GM13977 (cell line): Measurements from ENCODE around the gene BAZ1A.
A peak's percentile ranks its signal among the peaks of the same experiment; 100 is the strongest.

Source experiments
- DNase-seq: peaks from one replicate; pipeline ENCODE4 v3.0.0; 2012; ENCODE audit warnings: low spot score
- in situ Hi-C: fragments of 300-500 bp; cut with MboI; formaldehyde crosslinking; loops from one replicate; pipeline ENCODE4 v1.12.0; 2022; ENCODE audit warnings: low sequenced_read_pairs, low pct_unique_long_range_greater_than_20kb, mixed read lengths, inconsistent platforms; ENCODE audit not compliant: unreplicated experiment
- TF ChIP-seq, protein P1 (sequence below): IDR thresholded peaks from 2 replicates; pipeline ENCODE4 v1.5.1; 2012; ENCODE audit warnings: mild to moderate bottlenecking, control low read depth; ENCODE audit not compliant: insufficient read depth; ENCODE audit errors: extremely low read depth, missing control alignments

The BAZ1A gene

DNA sequence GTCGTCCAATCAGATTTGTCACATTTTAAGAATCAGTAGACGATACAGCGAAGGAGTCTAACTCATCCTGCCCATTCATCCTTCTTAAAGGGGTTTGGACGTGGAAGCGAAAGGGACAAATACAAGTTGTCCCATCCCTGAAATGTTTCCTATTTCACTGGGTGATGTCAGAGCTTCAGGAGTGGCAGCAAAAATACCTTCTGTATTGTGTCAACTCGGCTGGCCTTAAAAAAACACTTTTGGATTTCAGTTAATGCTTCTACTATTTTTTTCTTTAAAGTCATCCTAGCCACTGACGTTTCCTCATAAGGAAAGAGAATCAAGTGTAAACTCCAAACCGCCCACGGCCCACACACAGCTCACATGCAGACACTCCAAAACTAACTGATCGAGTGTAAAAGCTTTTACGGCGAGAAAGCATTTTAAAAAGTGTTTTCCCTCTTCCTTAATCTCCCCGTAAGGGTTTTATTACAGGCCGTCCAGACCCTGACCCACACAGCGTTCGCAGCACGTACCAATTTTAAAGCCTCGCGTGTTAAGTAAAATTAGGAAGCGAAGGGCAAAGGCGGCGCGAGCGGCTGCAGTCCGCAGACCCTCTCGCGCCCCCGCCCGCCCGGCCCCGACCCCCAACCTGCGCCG is 161.4 kb downstream of the BAZ1A start:
- peak; percentile 34 for DNase-seq
- TF ChIP-seq, protein P1, sequence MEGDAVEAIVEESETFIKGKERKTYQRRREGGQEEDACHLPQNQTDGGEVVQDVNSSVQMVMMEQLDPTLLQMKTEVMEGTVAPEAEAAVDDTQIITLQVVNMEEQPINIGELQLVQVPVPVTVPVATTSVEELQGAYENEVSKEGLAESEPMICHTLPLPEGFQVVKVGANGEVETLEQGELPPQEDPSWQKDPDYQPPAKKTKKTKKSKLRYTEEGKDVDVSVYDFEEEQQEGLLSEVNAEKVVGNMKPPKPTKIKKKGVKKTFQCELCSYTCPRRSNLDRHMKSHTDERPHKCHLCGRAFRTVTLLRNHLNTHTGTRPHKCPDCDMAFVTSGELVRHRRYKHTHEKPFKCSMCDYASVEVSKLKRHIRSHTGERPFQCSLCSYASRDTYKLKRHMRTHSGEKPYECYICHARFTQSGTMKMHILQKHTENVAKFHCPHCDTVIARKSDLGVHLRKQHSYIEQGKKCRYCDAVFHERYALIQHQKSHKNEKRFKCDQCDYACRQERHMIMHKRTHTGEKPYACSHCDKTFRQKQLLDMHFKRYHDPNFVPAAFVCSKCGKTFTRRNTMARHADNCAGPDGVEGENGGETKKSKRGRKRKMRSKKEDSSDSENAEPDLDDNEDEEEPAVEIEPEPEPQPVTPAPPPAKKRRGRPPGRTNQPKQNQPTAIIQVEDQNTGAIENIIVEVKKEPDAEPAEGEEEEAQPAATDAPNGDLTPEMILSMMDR = no peak
- in situ Hi-C loops = no loop called here

DNA sequence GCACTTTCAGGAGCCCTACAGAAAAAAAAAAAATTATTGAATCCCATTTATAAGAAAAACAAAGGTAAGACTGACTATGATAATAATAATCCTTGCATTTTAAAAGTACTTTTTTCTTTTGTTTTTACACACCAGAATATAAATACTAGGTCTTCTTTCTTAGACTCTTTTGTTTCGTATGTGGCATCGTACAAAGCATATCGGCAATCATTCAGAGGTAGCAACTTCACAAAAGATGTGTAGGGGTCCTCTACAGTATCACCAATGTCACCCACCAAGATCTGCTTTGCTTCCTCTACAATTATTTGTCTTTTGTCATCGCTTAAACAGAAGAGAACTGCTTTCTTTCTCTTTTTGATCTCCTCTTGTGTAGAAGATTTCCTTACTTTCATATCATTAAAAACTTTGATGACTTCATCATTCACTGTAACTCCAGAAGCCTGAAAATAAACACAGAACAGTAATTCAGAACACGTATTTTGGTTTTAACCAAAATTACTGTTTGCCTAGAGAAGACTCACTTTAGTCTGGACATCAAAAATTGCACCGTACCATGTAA is 162.0 kb downstream of the BAZ1A start:
- no peak for DNase-seq
- TF ChIP-seq, protein P1 = no peak
- in situ Hi-C loops = no loop called here

DNA sequence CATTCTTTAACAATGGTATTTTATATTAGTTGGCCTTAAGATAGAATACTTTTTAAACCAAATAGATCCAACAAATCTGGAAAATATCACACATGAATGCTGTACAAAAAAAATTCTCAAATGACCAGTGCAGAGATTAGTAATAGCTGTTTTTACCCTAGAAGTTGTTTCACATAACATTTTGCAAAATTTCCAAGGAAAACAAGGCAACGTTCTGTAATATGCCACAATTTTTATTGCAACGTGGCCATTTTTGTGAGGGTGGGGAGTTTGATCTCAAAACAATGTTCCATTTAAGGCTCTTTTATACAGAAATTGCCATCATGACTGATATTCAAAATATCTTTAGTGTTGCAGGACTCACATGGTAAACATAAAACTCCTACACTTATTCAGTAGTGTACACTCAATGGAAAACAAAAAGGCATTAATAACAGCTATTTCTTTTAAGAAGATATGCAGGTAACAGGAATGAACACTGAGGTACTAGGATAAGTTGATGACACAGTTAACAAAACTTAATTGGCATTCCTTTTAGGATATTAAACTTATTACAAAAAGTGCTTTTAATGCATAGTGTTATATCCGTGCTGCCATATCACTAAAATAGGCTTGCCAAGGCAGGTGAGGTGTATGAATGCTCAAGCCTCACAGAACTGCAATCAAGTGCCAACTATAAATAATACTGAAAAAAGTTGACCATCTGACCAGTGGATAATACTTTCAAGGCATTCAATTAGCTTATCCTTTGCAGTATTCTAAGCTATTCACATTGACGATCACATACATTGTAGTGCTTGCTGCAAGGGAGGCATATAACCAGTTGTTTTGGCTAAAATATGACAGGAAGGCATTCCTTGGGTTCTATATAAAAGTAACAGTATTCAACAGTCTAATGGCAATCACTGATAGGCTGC is 163.1 kb downstream of the BAZ1A start:
- in situ Hi-C loops = no loop called here
- DNase-seq = no peak
- TF ChIP-seq, protein P1 = no peak

DNA sequence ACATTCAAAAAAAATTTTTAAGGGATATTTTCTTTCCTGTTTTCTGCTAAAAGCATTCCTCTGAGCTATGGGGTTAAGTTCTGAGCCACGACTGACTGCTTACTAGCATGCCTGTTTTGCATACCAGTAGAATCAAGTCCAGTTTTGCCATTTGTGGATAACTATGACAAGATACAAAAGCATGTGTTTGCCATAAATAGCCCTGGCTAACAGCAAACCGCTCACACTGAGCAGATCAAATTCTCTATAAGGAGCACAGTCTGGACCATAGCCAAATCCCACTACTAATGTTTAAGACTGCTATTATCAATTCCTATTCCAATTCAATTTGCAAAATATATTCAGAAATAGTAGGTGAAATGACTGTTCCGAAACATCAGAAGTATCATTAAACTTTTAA is 164.0 kb downstream of the BAZ1A start:
- DNase-seq = peak; percentile 73
- in situ Hi-C loops = no loop called here
- TF ChIP-seq, protein P1 = no peak

DNA sequence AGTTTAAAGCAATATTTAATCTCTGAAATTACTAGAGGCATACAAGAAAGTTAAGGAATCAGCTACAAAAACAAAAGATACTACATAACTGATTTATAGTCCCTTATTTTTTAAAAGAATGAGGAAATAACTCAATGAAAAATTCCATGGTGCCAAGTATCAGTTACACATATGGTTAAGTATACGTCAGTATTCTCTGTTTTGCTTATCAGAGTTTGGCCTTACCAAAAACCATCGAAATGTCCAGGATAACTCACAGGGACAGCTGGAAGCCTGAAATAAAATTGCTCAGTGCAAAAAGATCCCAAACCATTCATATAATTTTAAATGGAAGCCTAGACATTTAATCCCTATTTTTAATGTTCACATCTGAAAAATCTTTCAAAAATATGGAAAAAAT is 164.4 kb downstream of the BAZ1A start:
- in situ Hi-C loops = no loop called here
- no peak for DNase-seq
- TF ChIP-seq, protein P1 = no peak

DNA sequence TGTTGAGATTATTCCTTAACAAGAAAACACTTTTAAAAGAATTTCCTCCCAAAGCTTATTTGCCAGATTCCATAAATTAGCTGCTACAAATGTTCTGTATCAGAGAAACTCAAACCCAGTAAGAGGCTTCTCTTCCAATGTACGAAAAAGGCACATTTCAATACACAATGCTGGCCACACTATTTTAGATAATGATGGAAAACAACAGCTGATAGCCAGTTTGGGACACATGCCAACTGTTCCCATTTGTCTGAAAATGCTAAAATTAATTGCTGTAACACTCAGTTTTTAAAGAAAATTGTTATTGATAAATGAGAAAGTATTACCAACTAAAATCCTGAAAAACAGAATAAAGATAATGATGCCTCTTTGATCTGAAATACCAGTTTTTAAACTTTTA is 165.2 kb downstream of the BAZ1A start:
- no peak for DNase-seq
- in situ Hi-C loops = no loop called here
- TF ChIP-seq, protein P1 = no peak
